NK-92 (cell line): ENCODE measurements around the gene GAPT.

Source experiments
- DNase-seq: peaks from one replicate; lab custom pipeline; 2025; ENCODE audit not compliant: unreplicated experiment; lab: John Stamatoyannopoulos, UW

Gene GAPT

DNA sequence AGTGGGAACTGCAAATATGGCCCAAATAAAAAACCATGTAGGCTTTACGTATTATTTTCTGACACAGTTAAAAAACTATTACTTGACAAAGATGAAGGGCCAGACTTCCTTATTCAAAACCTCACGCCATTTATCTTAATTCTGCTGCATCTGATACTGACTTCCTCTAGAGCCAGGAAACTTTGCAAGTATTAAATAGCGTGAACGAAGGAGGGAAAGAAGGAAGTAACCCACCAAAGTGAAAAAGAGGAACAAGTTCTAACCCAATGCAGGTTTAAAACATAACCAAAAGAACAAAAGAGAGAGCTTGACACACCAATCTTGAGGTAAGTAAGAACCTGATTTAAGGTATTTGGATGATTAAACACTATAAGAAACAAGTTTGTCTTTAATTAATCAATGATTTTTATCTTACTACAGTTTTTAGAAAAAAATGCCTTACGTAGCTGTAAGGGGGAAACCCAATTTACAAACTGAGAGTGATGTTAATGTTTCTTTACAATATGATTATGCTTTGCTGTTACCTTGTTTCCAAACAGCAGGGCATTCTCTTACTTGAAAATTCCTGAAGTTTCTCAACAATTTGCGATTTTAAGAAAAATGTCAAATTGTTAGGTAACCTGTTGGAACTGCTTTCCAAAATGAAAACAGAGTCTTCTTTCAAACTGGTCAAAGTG, at the start of gene GAPT:
Gene GAPT, plus strand, starts transcription at position 220 of the 677 bp plus-strand sequence. CDS start 3,102 bp downstream, outside the sequence.
- no peak for DNase-seq

DNA sequence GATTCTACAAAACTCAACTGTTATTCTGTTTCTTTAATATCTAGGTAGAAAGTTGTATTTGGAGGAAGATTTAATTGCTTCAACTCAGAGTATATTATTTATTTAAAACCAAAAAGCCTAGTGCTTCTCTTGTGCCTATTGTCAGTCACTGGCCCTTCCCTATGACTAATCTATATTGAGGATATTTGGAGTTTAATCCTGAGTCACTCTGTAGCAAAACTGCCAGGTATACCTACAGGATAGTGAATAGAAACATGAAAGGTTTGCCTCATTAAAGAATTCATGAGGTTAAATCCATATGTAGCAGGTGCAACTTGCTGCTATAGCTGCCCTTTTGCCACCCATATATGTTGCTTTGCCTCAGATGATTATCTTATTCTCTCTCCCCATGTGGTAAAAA, 46.4 kb upstream of the GAPT start:
- DNase-seq = no peak

DNA sequence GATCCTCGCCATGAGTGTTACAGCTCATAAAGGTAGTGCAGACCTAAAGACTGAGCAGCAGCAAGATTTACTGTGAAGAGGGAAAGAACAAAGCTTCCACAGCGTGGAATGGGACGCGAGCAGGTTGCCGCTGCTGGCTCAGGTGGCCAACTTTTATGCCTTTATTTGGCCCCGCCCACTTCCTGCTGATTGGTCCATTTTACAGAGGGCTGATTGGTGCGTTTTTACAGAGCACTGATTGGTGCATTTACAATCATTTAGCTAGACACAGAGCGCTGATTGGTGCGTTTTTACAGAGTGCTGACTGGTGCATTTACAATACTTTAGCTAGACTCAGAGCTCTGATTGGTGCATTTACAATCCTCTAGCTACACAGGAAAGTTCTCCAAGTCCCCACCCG, 45.2 kb upstream of the GAPT start:
- no peak for DNase-seq

DNA sequence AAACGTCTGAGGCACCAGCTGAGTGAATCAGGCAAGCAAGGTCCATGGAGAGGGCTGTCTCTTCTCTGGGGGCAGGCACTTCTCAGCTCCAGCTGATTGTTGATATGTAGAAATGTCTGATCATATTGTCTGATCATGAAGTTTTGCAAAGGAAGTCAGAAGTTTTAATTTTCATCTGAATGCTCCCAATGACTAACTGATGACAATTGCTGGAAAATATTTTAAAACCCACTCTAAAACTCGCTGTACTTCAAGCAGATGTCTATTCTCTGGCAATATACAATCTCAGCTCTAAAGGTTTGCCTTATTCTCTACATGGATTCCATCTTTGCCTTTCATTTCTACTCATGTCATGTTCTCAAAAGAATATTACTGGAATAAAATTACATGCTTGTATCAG, 44.0 kb upstream of the GAPT start:
- no peak for DNase-seq

DNA sequence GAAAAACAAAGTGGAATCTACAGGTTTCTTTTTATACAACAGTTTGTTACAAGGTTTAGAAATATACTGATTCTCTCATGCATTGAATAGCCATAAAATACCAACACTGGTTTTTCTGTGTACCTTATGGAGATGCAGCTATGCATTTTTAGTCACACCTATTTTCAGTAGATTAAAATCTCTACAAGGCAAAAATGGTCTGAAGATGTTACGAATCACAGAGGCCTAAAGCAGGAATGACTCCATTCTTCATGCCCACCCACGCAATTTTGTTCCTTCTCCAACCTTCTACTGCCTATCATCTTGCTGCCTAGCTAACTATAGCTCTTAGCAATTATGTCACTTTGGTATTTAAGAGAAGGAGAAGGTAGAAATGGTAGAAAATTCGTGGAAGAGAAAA, 41.2 kb upstream of the GAPT start:
- no peak for DNase-seq

DNA sequence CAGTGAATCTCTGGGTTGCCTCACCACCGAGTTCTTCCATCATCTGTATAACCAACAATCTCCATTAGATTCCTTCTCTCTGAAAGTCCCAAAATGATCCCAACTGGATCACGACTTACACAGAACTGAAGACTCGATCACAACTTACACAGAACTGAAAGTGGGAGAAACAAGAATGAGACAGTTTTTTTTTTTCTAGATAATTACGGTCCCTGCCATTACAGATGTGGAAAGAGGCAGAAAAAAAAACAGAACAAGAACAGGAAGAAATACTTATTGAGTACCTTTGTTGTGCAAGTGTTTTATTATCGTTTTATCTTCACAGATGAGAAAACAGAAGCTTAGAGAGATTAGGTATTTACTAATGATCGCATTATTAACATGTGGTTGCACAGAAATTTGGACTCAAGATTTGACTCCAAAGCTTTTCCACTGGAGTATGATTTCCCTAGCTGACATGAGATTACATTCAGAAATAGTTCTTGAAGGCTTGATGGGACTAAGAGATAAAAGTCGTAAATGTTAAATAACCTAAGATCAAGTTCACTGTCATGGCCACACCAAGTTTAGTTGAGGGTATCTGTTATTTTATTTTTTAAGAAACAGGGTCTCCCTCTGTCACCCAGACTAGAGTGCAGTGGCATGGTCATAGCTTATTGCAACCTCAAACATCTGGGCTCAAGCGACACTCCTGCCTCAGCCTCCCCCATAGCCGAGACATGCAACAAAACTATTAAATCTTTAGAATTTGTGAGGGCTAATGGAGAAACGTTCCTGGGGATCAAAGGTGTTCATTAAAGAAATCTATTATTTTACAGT, 40.2 kb upstream of the GAPT start:
- no peak for DNase-seq

DNA sequence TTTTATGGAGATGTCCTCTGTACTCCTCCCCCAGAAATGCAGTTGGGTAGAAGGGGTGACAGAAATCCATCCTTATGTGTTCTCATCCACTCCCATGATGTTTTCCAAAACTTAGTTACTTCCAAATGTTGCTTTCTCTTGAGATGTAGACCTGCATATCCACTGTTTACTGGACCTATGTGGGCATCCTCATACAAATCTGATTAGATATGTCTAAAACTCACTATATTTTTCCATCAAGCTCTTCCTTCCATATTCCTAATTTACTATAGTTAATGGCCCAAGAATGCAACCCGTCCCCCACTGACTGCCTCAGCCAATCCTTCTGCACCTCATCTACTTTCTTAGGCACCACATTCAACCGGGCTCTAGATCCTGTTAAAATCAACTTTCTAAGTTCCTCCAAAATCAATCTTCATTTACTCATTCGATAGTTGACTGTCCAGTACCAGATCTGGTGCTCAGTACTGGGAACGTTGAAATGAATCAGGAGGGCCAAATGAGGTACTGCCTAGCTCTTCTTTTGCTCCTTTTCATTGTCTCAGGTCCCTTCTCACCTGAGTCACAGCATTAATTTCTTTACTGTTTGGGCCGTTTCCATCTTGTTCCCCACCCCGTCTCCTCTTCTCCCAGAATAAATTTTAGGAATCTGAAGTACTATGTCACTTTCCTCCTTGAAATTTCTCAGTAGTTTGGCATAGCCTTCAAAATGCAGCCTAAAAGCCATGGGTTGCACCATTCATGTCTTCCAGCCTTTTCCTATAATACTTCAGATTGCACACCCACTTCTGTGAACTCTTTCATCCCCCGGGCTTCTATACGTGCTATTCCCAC, 39.3 kb upstream of the GAPT start:
- DNase-seq = no peak

DNA sequence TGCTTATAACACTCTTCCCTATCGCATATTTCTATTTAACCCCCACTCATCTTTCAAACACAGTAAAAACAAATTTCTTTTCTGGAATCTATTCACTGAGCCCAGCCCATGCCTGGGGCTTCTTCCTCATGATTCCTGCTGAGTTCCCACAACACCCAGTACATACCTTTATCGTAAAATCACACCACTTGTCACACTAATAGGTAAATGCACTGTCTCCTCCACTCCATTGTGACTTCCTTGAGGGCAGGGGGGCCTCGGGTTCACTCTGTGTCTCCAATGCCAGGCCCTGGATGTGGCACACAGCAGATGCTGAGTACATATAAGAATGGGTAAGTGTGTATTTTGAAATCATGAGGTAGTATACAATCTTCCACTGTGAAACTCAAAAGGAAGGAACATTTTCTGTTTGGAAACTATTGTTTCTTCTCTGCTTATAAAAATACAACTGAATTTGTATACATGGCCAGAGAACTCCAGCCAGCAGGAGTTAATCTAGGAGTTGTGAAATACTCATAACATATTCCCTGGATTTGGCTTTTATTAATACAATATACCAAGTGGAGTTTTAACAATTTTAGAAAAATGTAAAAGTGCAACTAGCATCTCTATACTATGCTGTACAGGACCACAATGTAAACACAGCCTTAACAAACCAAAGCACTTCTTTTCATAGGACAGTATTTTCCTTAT, 38.5 kb upstream of the GAPT start:
- DNase-seq = no peak

DNA sequence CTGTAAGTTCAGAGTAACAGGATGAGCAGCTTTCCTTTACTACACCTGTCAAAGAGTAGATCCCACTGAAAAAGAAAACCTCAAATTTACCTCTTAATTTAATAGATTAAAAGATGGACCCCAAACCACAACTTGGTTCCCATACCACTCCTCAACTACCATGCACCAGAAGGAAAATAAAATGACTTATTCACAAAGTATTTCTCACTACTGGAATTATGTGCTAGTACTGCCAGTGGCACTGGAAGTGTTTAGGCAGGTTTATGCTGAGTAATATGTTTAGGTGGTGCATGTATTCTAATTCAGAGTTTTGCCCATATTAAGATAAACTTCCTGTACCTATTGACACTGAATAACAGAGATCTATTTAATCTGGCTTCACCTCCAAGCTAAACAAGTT, 37.9 kb upstream of the GAPT start:
- DNase-seq = no peak

DNA sequence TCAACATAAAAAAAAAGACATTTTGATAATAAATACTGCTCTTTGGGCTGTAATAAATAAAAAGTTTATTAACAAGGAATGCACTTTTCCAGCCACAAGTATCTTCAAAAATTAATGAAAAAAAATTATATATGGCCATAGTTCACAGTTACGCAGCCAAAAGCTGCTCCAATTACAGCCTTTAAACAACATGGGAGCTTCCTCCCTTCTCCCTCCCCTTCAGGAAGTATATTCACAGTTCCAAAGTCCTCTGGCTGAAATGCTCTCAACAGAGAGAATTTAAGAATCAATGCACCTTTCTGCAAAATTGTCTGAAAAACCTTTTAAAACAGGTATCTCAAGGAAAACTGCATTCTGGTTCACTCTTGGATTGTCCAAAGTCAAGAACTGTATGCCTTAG, 37.2 kb upstream of the GAPT start:
- no peak for DNase-seq

DNA sequence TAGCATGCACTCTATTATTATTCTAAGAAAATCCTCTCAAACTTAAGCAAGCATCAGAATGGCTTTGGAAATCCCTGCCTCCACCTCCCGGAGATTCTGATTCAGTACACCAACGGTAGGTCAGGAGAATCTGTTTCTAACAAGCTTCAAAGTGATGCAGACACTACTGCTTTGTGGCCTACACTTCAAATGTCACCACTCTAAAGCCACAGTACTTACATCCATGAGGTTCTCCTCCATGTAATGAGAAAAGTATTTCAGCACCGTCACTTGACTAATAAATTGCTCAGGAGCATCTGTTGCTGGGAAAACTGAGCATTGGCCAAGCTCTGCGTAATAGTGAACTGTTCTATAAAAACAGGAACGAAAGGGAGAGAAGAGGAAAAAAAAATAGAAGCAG, 36.2 kb upstream of the GAPT start:
- no peak for DNase-seq

DNA sequence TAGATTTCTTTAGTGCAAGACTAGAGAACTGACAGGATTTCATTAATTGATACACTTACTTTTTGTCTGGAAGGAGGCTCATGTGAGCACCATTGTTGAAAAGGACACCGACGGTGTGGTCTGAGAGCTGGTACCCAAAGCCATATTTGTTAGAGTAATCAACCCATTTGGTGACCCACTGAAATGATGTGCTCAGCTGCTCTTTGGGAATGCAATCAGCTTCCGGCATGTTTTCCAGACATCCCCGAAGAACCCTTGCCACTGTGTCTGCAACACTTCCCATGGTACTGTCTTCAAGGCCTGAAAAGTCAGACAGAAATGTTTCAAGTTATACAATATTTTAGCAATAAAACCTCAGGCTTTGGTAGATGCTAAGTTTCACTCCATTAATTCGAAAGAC, 35.8 kb upstream of the GAPT start:
- DNase-seq = no peak

DNA sequence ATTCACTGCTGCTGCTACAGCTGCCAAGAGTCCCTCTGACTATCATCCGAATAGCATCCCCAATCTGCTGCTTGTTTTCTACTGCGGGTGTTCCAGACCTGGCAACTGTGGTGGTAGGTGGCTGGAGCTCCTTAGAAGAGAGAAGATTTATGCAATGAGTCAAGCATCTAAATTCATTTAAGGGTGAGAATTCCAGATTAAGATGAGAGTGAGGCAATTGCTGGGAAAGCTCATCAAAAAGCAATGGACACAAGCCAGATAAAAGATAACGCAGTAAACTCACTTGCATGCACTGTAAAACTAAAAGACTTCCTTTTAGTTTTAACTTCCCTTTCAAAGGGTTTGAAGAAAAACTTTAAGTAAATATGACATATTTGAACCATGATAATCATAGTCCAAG, 35.2 kb upstream of the GAPT start:
- no peak for DNase-seq

DNA sequence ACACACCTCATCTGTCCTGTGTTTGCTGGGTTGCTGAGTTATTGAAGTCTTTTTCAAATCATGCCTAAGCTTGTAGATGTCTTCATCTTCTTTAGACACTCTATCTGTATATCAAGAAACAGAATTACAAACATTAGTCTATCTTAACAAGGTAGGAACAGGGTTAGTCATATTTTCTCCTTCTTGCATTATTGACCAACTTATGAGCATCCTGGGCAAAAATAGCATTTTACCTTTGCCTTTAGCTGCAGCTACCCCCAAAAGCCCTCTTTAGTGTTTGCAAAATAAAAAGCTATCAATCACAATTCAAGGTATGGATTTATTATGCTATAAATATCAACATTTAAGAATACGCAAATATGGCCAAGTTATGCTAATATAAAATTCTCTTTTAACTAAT, 34.7 kb upstream of the GAPT start:
- no peak for DNase-seq

DNA sequence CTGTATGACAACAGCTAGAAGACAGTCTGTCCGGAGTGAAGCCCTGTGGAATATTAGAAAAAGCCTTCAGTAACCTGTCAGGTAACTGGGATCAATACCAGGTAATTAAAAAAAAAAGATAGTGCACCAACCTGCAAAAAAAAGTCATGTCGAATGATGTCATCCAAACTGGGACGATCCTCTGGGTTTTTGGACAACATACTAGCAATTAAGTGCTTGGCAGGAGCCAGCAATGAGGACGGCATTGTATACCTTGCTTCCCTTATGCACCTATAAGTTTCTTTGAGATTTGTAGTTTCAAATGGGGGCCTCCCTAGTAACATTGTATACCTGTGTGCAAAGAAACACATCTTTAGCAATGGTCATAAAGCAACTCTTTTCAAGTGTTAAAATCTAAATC, 34.2 kb upstream of the GAPT start:
- no peak for DNase-seq

DNA sequence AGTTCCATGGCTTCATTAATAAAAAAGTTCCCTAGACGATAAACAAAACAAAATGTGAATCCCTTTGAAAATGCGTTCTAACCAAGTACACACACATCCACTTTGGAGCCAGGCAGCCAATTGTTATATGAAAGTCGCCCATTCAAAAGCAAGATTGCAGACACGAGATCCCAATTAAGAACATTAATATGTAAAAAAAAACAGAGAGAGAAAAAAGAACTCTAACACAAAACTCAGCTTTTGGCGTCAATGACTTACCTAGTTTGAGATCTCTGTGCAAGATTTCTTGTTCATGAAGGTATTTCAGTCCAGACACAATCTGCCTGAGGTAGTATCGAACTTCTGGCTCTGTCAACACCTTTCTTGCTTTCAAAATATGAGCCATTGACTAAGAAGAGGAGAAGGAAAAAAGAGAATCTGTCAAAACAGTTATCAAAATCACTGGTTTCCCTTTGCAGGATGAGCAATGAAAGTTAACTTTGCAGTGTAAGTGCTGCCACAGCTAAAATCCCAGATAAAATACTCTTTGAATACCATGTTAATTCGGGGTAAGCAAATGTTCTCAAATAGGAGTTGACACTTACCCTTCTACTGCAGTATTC, 33.0 kb upstream of the GAPT start:
- no peak for DNase-seq

DNA sequence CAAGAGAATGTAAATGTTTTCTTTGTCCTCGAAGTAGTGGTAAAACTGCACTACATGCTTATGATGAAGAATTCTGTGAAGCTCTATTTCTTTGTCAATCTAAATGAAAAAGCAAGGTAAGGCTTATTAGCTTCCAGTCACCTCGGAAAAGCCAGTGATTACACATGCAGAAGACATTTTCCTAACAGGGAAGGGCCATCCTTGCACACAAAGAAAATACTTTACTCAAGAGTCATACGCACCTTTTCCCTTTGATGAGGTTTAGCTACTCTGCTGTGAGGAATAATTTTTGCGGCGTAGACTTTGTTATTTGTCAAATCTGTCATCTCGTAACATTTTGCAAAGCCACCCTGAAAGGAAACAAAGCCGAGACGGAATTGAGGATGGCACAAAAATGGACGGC, 32.5 kb upstream of the GAPT start:
- DNase-seq = no peak

DNA sequence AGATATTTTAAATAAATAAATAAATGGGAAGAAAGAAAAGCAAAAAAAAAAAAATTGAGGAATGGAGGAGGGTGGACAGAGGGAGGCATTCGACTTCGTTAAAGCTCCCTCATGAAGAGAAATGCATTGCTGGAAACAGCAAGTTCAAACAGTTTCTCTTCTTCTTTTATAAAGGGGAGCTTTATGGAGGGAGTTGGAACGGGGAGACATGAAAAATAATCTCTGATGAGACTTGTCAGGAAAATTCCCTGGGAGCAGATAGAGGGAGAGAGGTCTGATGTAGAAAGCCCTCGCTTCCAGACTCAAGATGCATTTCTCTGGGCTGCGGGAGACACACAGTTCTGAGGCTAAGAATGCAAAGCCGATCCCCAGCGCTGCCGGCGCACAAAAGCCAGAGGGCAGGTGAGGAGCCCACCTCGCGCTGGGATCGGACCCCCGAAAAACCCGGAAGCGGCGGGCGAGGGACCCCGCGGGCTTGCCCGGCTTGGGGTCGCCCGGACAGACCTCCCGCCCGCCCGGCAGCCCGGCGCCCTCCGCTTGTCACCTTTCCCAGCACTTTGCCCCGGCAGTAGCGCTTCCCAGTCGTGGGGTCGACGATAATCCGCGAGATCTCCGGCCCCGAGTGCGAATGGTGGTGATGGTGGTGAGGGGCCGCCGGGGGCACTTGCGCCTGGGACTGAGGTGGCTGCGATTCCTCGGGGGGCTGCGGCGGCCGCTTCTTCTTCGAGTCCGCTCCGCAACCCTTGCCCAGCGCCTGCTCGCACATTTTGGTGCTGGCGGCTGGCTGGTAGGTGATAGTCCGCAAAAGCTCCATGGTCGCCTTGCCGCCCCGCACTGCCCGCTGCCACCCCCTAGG, 31.9 kb upstream of the GAPT start:
- DNase-seq = no peak

DNA sequence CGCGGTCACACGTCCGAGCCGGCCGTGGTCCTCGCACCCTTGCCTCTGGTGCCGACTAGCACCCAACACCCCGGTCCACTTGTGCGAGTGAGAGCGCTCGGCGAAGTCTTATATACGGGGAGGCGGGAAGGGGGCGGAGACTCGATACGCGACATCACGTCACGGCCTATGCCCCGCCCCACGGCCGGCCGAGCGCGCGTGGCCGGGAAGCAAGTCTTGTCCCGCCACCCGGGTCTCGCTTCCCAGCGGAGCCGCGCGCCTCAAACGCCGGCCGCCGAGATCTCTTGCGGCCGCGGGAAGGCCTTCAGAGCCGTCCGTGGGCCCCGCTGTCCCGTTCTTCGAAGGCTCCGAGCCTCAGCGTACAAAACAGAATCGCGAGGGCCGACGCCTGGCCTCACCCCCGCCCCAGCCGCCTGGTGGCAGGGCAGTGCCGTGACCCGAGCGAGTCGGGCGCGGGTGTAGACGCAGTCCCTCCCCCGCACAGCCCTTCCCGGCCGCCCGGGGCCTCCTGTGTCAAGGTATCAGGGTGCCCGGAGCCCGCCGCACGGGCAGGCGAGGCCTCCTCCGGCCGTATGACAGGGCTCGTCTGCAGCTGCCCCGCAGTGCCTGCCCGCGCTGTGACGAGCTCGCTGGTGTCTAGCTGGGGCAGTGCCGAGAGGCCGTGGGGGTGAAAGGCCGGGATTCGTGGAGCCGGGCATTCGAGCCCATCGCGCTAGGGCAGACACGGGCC, 31.1 kb upstream of the GAPT start, which contains the start of gene PLK2:
Gene PLK2, minus strand, starts transcription at position 85 of the 730 bp plus-strand sequence. CDS start 127 bp downstream, outside the sequence.
- no peak for DNase-seq
